Measurements from ENCODE around the gene MRPL52.
"Not testable (repeated sequence)": the region's sequence is repeated elsewhere in the genome, so short reads cannot be mapped to it uniquely, and the experiment has no call there.

The MRPL52 gene

DNA sequence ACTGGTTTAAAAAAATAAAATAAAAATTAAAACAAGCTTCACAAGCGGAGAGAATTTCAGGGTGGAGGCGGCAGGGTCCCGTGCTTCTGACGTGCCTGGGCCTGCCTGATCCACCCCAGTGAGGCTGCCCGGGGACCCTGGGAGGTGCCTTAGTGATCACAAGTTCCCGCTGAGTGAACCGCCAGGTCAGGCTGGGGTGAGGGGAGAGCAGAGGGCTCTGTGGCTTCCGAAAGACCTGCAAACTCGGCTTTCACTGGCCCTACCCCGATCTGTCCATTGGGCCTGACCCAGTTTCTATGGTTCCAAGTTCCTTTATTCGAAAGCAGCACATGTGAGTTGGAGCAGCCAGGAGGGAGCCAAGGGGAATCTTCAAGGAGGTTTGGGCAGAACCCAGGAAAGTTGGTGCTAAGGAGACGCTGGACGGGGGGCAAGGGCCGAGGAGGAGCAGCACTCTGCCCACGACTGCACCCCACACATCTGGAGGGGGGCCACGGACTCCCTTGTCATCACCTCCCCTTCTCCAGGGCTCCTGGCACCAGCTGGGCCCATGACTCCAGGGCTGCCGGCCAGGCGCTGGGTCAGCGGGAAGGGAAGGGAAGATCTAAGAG lies 19.6 kb downstream of the MRPL52 start:
- Histone ChIP-seq H4K20me1 (ENCODE audit: insufficient read depth, low read length) (peaks cover 16% of the 10 kb centered on the region), H3K27ac (ENCODE audit: low read length) (no peak overlapping the region), H3K9ac (ENCODE audit: low read depth, low read length) (no peak overlapping the region), H3K36me3 (ENCODE audit: insufficient read depth, low read length) (no peaks in the 10 kb centered on the region), H2AFZ (ENCODE audit: low read depth, low read length) (no peak overlapping the region), H3K27me3 (ENCODE audit: insufficient read depth, low read length, poor library complexity) (peaks cover 20% of the 10 kb centered on the region), H3K79me2 (ENCODE audit: insufficient read depth, low read length) (no peaks in the 10 kb centered on the region), H3K4me1 (ENCODE audit: insufficient read depth, low read length) (peaks cover 9% of the 10 kb centered on the region), H3K4me2 (ENCODE audit: insufficient read depth, low read length) (no peak overlapping the region), H3K9me3 (ENCODE audit: insufficient read depth, low read length, severe bottlenecking) (no peaks in the 10 kb centered on the region), H3K4me3 (ENCODE audit: low read depth in 1 of 2, low read length in 2 of 2) (no peak overlapping the region)
- TF ChIP-seq EZH2 (IDR thresholded peaks at IDR 0.05; ENCODE audit: borderline replicate concordance, low read depth, low read length, severe bottlenecking), result no peak
- no peak for TF ChIP-seq CTCF (IDR thresholded peaks at IDR 0.05; ENCODE audit: borderline replicate concordance, extremely low read depth, low read length, poor library complexity, severe bottlenecking)
- DNase-seq, result no peak
- no peak for ATAC-seq (ENCODE audit: insufficient read depth, low read depth)

DNA sequence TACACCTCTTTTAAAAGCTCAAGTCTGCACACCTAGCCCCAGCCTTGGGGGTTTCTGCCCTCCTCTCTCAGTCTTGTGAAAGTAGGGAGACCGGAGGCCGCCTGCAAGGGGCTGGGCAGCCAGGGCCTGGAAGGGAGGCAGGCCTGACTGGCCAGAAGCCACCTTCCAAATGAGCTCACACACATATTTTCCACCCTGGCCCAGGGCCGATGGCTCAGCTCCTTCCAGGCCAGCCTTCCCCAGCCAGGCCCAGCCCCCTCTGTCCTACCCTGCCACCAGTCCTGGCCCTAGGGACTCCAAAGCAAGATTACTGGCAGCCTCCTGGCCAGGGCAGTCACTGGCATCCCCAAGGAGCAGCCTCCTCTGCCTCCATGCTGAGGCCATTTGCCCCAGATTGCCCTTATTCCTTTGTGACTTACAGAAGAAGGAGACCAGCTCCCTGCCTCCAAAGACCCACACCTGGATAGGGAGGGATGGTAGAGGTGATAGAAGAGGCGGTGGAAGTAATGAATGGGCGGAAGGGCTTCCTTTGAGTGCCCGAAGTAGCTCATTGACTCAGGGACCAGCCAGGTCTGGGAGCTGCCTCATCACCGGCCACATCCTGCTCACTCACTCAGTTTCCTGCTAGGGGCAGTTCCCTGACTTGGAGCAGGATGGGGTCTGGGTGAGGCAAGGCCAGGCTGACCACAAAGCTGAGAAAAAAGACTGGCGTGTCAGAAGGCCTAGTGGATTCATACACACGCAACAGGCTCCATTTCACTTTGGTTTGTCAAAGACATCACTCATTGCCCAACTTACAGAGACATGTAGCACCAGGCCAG lies 21.5 kb downstream of the MRPL52 start:
- peaks cover 16% of the 10 kb centered on the region for H4K20me1 ChIP-seq (ENCODE audit: insufficient read depth, low read length)
- DNase-seq, result no peak
- ATAC-seq (ENCODE audit: insufficient read depth, low read depth), result no peak
- no peak overlapping the region for H3K4me2 ChIP-seq (ENCODE audit: insufficient read depth, low read length)
- H3K9ac ChIP-seq (ENCODE audit: low read depth, low read length), result no peak overlapping the region
- no peak for TF ChIP-seq EZH2 (IDR thresholded peaks at IDR 0.05; ENCODE audit: borderline replicate concordance, low read depth, low read length, severe bottlenecking)
- no peak for TF ChIP-seq CTCF (IDR thresholded peaks at IDR 0.05; ENCODE audit: borderline replicate concordance, extremely low read depth, low read length, poor library complexity, severe bottlenecking)
- no peaks in the 10 kb centered on the region for H3K79me2 ChIP-seq (ENCODE audit: insufficient read depth, low read length)
- no peaks in the 10 kb centered on the region for H3K36me3 ChIP-seq (ENCODE audit: insufficient read depth, low read length)
- no peak overlapping the region for H3K27ac ChIP-seq (ENCODE audit: low read length)
- peaks cover 9% of the 10 kb centered on the region for H3K4me1 ChIP-seq (ENCODE audit: insufficient read depth, low read length)
- H3K9me3 ChIP-seq (ENCODE audit: insufficient read depth, low read length, severe bottlenecking), result no peaks in the 10 kb centered on the region
- H2AFZ ChIP-seq (ENCODE audit: low read depth, low read length), result no peak overlapping the region
- no peak overlapping the region for H3K4me3 ChIP-seq (ENCODE audit: low read depth in 1 of 2, low read length in 2 of 2)
- peaks cover 25% of the 10 kb centered on the region for H3K27me3 ChIP-seq (ENCODE audit: insufficient read depth, low read length, poor library complexity)

GRCh38 chr14:22852178-22852577 lies 22.5 kb downstream of the MRPL52 start:
- H4K20me1 ChIP-seq (ENCODE audit: insufficient read depth, low read length), result peaks cover 16% of the 10 kb centered on the region
- H3K79me2 ChIP-seq (ENCODE audit: insufficient read depth, low read length); H3K9me3 ChIP-seq (ENCODE audit: insufficient read depth, low read length, severe bottlenecking); H3K4me1 ChIP-seq (ENCODE audit: insufficient read depth, low read length); H2AFZ ChIP-seq (ENCODE audit: low read depth, low read length); H3K9ac ChIP-seq (ENCODE audit: low read depth, low read length); H3K4me3 ChIP-seq (ENCODE audit: low read depth in 1 of 2, low read length in 2 of 2); H3K36me3 ChIP-seq (ENCODE audit: insufficient read depth, low read length); H3K4me2 ChIP-seq (ENCODE audit: insufficient read depth, low read length); H3K27ac ChIP-seq (ENCODE audit: low read length); ATAC-seq (ENCODE audit: insufficient read depth, low read depth); DNase-seq: not testable (repeated sequence)
- H3K27me3 ChIP-seq (ENCODE audit: insufficient read depth, low read length, poor library complexity), result peaks cover 30% of the 10 kb centered on the region

GRCh38 chr14:22852599-22852939 lies 22.9 kb downstream of the MRPL52 start:
- no peak for ATAC-seq (ENCODE audit: insufficient read depth, low read depth)
- no peak for TF ChIP-seq EZH2 (IDR thresholded peaks at IDR 0.05; ENCODE audit: borderline replicate concordance, low read depth, low read length, severe bottlenecking)
- TF ChIP-seq CTCF (IDR thresholded peaks at IDR 0.05; ENCODE audit: borderline replicate concordance, extremely low read depth, low read length, poor library complexity, severe bottlenecking), result no peak
- H3K9ac ChIP-seq (ENCODE audit: low read depth, low read length), result no peak overlapping the region
- H3K27ac ChIP-seq (ENCODE audit: low read length), result no peak overlapping the region
- H3K4me3 ChIP-seq (ENCODE audit: low read depth in 1 of 2, low read length in 2 of 2), result no peak overlapping the region
- no peak for DNase-seq
- H3K4me1 ChIP-seq (ENCODE audit: insufficient read depth, low read length), result peaks cover 9% of the 10 kb centered on the region
- H3K4me2 ChIP-seq (ENCODE audit: insufficient read depth, low read length), result 0 out of 2 replicates have a peak overlapping the region, but pooled peaks have one; percentile 72
- peaks cover 32% of the 10 kb centered on the region for H3K27me3 ChIP-seq (ENCODE audit: insufficient read depth, low read length, poor library complexity)
- peaks cover 16% of the 10 kb centered on the region for H4K20me1 ChIP-seq (ENCODE audit: insufficient read depth, low read length)
- H2AFZ ChIP-seq (ENCODE audit: low read depth, low read length), result no peak overlapping the region
- no peaks in the 10 kb centered on the region for H3K79me2 ChIP-seq (ENCODE audit: insufficient read depth, low read length)
- no peaks in the 10 kb centered on the region for H3K36me3 ChIP-seq (ENCODE audit: insufficient read depth, low read length)
- H3K9me3 ChIP-seq (ENCODE audit: insufficient read depth, low read length, severe bottlenecking), result no peaks in the 10 kb centered on the region
